Activated CD4-positive, alpha-beta memory T cell treated with anti-CD3 and anti-CD28 coated beads, Interleukin-2, amount 10 ng/mL, durations not matched to agents 7 days and 5 days (primary cell): Measurements from ENCODE around the gene AGAP1. TPM values are rescaled to one million over a fixed set of nuclear protein-coding genes. Genes with fewer than 3 reads are reported as not detected.

ENCODE experiments used
- CTCF ChIA-PET: fragments of 350-600 bp; sonication (Branson Sonifier 250); formaldehyde crosslinking; loops from one replicate; lab custom pipeline; 2021; ENCODE audit warnings: antibody characterized with exemption, inconsistent platforms; lab: Charles Lee
- POLR2A ChIA-PET: fragments of 350-600 bp; sonication (Branson Sonifier 250); formaldehyde crosslinking; loops from one replicate; lab custom pipeline; 2021; ENCODE audit warnings: antibody characterized with exemption; lab: Charles Lee
- DNase-seq: peaks from one replicate; pipeline ENCODE4 v3.0.0-alpha.2; 2020
- H3K27ac Mint-ChIP-seq: one replicate; pipeline ENCODE4 v1.8.0; 2021; ENCODE audit warnings: mild to moderate bottlenecking, mixed read lengths
- H3K27me3 Mint-ChIP-seq: one replicate; pipeline ENCODE4 v1.8.0; 2021; ENCODE audit warnings: mixed read lengths
- H3K36me3 Mint-ChIP-seq: one replicate; pipeline ENCODE4 v1.8.0; 2021; ENCODE audit warnings: low read depth, mixed read lengths
- H3K4me1 Mint-ChIP-seq: one replicate; pipeline ENCODE4 v1.8.0; 2021; ENCODE audit warnings: mixed read lengths
- H3K4me3 Mint-ChIP-seq: one replicate; pipeline ENCODE4 v1.8.0; 2021; ENCODE audit warnings: mild to moderate bottlenecking, mixed read lengths
- H3K9me3 Mint-ChIP-seq: one replicate; pipeline ENCODE4 v1.8.0; 2021; ENCODE audit warnings: mixed read lengths
- total RNA-seq, 2 experiments: library from RNA; stranded (reverse); gene quantifications; one replicate each; pipeline ENCODE4 v1.2.3, GENCODE V29; 2021

AGAP1 gene
- total RNA-seq, 2 experiments from 2014 or later: 1.1 to 1.2 TPM

DNA sequence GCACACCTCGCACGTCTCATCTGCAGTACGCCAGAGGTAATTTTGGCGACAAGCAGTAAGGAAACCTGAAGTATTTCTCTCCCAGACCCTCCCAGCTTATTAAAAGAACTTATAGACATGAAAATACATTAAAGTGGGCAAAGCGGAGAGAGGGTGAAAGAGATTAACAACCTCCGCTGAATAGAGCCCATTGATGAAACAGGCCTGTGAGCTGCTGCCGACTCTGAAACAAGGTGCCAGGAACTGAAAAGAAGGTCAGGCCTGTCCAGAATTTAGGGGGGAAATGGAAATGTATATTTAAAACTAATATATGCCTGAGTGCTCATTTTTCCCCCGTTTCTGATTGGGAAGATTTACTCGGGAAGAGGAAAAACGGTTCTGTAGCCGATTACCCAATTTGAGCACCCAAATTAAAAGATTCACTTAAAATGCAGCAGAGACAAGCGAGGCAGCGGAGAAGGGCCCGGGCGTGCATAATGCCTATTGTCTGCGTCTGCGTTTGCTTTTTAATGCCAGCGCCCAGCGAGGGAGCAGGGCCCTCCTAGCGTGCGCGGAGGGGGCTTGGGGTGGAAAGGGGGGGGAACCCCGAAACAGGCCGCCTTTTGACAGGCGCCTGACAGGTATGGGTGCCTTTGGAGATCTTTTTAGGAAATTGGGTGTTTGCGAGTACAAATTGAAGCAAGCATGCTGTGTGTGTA is 358.1 kb downstream of the AGAP1 start:
- no peaks in the 10 kb centered on the region for H3K4me1 Mint-ChIP-seq
- ChIA-PET CTCF (no interaction called here), POLR2A (no interaction called here)
- no peak overlapping the region for H3K4me3 Mint-ChIP-seq
- no peaks in the 10 kb centered on the region for H3K9me3 Mint-ChIP-seq
- H3K36me3 Mint-ChIP-seq: no peaks in the 10 kb centered on the region
- H3K27ac Mint-ChIP-seq: no peak overlapping the region
- H3K27me3 Mint-ChIP-seq: no peaks in the 10 kb centered on the region
- DNase-seq: no peak

DNA sequence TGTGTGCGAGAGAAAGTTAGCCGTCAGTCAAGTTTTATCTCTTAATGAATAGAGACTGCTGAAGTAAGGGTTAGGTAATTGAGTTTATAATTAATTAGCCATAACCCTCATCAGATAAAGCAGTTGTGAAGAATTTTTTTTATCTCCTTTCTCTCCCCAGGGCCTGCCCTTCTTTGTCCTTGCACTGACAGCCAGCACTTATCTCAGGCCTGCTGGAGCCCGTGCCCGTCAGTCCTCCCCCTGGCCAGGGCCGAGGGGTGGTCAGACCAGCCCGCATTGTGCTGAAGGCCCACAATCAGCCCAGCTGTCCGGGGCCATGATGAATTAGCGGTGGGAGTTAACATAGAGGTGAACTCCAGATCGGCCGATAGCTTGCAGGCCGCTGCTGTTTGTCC is 358.7 kb downstream of the AGAP1 start:
- no peak overlapping the region for H3K27ac Mint-ChIP-seq
- no peaks in the 10 kb centered on the region for H3K4me1 Mint-ChIP-seq
- H3K9me3 Mint-ChIP-seq: no peaks in the 10 kb centered on the region
- no peak overlapping the region for H3K4me3 Mint-ChIP-seq
- no peak for DNase-seq
- no peaks in the 10 kb centered on the region for H3K36me3 Mint-ChIP-seq
- ChIA-PET CTCF (no interaction called here), POLR2A (no interaction called here)
- H3K27me3 Mint-ChIP-seq: no peaks in the 10 kb centered on the region

DNA sequence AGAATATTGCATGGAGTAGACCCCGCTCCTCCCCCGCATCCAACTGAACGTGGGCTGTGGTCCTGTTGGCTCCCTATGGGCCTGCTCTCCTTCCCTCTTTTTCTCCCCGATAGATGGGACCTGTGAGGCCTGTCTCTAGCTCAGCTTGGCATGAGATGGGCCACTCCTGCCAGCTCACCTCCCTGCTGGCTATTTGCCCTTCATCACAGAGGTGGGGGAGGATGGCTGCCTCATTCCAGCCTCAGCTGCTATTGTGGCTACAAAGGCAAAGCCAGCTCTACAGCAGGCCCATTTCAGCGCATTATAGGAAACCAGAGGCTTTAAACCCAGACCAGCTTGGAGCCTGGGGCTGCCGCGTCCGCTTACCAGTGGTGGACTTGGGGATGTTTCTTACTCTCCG is 360.4 kb downstream of the AGAP1 start:
- no peaks in the 10 kb centered on the region for H3K9me3 Mint-ChIP-seq
- H3K4me3 Mint-ChIP-seq: no peak overlapping the region
- ChIA-PET POLR2A (no interaction called here), CTCF (no interaction called here)
- H3K27me3 Mint-ChIP-seq: no peaks in the 10 kb centered on the region
- H3K4me1 Mint-ChIP-seq: no peaks in the 10 kb centered on the region
- DNase-seq: no peak
- no peaks in the 10 kb centered on the region for H3K36me3 Mint-ChIP-seq
- H3K27ac Mint-ChIP-seq: no peak overlapping the region

DNA sequence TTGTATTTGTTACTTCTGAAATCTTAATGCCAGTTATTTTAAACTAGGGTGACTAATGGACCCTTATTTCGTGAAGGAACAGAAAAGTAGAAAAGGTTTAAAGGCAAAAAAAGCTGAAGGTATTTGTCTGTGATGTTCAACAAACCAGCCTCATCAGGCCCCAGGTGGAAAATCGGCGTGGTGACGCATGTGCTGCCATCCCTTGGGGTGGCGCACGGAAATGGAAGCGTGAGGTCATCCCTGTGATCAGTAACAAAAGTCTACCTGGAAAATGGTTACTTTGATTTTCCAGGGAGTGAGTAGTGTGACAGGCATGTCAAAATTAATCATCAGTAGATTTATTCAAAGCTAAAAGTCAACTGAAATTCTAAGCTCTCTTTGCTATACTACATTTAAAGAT is 361.2 kb downstream of the AGAP1 start:
- Mint-ChIP-seq H3K27ac (no peak overlapping the region), H3K27me3 (no peaks in the 10 kb centered on the region), H3K36me3 (no peaks in the 10 kb centered on the region), H3K9me3 (no peaks in the 10 kb centered on the region), H3K4me1 (no peaks in the 10 kb centered on the region), H3K4me3 (no peak overlapping the region)
- ChIA-PET CTCF (no interaction called here), POLR2A (no interaction called here)
- DNase-seq: no peak

DNA sequence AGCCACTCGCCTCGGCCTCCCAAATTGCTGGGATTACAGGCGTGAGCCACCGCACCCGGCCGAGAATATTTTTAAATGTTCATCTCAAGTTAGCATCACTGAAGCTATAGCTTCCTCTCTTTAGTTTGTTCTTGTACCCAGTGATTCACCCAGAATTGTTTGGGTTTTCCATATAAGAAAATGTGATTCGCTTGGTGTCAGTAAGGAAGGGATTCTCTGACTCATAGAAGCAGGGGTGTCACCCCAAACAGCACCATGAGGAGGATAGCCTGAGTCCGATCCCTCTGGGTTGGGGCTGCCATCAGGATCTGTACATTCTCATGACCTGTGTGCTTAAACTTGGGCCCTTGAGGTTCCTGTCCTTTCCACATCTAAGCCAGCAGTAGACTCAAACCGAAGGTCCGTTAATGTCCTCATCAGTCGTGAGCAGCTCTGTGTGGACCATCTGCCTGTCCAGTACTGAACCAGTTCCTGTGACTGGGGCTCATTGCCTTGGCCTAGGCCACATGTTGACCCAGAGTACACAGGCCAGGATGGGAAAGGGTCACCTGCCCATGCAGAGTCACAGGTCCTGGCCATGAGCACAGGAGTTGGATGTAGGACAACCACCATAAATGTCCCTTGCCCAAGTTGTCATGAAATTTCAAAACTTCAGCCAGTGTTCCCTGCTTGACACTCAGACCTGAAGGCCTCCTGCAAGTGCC is 362.5 kb downstream of the AGAP1 start:
- no peaks in the 10 kb centered on the region for H3K4me1 Mint-ChIP-seq
- H3K27ac Mint-ChIP-seq: no peak overlapping the region
- POLR2A ChIA-PET: no interaction called here

DNA sequence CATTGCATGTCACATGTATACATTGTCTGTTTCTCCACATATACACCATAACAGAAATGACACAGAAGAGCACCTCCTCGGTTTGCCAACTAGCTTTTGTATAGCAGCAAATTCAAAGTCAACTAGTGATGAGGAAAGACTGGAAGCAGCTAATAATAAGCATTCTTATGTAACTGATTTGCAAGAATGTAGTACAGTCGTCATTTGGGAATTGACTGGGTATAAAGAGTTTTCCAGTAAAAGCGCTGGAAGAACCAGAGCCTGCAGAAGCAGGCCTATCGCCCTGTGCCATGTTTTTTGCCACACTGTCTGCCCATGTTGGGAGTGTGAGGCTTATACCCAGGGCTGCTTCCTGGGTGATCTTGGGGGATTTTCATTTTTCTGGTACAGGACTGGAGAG is 363.8 kb downstream of the AGAP1 start:
- Mint-ChIP-seq H3K4me1 (no peaks in the 10 kb centered on the region), H3K36me3 (no peaks in the 10 kb centered on the region), H3K4me3 (no peak overlapping the region), H3K27ac (no peak overlapping the region), H3K9me3 (no peaks in the 10 kb centered on the region), H3K27me3 (no peaks in the 10 kb centered on the region)
- no peak for DNase-seq
- CTCF ChIA-PET: no interaction called here
- POLR2A ChIA-PET: no interaction called here

More for the DNA sequence above, 362.5 kb downstream of the AGAP1 start:
- Mint-ChIP-seq H3K36me3 (no peaks in the 10 kb centered on the region), H3K27me3 (no peaks in the 10 kb centered on the region), H3K9me3 (no peaks in the 10 kb centered on the region), H3K4me3 (no peak overlapping the region)
- CTCF ChIA-PET: no interaction called here
- no peak for DNase-seq

DNA sequence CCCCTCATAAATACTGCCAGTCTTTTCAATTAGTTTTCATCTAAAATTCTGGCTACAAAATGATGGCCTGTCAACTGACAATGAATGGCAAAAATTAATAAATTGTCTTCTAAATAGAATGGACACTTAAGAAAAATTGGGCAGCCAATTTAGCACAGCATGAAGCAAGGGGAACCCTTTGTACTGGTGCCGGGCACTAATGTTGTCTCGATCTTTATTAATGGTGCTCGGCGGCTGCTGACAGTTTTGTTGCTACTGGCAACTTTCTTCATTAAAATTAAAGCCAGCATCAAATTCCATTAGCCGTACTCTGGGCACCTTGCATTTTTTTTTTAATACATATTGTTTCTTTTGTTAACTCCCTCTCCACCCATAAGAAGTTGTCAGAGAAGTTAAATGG is 365.0 kb downstream of the AGAP1 start:
- CTCF ChIA-PET: no interaction called here
- Mint-ChIP-seq H3K9me3 (no peaks in the 10 kb centered on the region), H3K36me3 (no peaks in the 10 kb centered on the region), H3K27me3 (peaks cover 2% of the 10 kb centered on the region), H3K4me1 (no peaks in the 10 kb centered on the region), H3K4me3 (no peak overlapping the region), H3K27ac (no peak overlapping the region)
- POLR2A ChIA-PET: no interaction called here
- DNase-seq: no peak

DNA sequence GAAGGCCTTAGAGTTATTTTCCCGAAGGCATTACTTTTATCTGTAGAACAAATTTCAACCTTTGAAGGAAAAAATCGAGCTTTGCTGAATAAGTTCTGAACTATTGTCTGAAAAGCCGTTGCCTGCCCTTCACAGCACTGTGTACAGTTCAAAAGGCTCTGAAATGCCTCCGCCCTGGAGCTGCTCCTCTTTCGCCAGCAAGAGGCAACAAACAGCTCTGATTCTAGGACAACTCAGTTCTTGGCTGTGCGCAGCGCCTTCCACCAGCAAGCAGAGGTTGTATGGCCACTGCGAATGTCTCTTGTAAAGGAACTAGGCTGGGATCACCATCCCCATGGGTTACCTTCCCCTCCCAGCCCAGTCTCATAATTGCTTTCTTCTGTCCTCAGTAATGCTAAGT is 365.8 kb downstream of the AGAP1 start:
- ChIA-PET POLR2A (no interaction called here), CTCF (no interaction called here)
- Mint-ChIP-seq H3K9me3 (no peaks in the 10 kb centered on the region), H3K36me3 (no peaks in the 10 kb centered on the region), H3K27me3 (peaks cover 4% of the 10 kb centered on the region), H3K4me1 (no peaks in the 10 kb centered on the region), H3K4me3 (no peak overlapping the region), H3K27ac (no peak overlapping the region)
- no peak for DNase-seq

DNA sequence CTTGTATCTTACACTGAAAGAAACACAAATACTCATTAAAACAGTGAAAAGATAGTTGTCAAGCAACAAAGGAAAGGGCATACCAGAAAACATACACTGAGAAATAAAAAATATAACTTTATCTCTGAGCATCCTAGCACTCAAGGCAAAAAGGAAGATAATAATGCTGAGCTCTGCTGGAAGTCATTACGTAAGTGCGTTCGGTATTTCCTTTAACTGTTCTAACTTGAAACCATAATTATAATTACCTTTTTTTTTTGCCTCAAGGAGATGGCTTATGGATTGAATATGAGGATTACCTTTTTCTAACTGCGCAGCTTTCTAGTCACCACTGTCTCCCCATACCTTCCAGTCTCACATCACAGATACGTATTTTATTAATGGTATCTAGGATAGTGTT is 366.3 kb downstream of the AGAP1 start:
- Mint-ChIP-seq H3K4me3 (no peak overlapping the region), H3K4me1 (no peaks in the 10 kb centered on the region), H3K9me3 (no peaks in the 10 kb centered on the region), H3K36me3 (no peaks in the 10 kb centered on the region), H3K27me3 (peaks cover 7% of the 10 kb centered on the region), H3K27ac (no peak overlapping the region)
- no peak for DNase-seq
- ChIA-PET POLR2A (no interaction called here), CTCF (no interaction called here)

DNA sequence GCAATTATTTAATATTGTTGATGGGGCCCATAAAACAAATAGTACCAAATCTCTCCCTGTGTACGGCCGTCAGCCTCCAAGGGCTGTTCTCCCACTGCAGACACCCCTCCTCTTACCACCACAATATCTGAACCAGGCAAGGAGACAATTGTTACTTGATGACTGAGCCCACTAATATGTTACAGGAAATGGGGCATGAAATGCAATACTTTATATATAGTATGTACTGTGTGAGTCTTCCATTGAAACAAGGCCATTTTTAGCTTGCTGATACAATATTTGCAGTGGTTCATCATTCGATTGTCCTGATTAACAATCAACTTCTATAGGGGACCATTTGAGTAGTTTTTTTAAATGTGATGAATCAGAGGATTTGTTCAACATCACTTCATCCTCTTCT is 367.0 kb downstream of the AGAP1 start:
- no peak overlapping the region for H3K27ac Mint-ChIP-seq

DNA sequence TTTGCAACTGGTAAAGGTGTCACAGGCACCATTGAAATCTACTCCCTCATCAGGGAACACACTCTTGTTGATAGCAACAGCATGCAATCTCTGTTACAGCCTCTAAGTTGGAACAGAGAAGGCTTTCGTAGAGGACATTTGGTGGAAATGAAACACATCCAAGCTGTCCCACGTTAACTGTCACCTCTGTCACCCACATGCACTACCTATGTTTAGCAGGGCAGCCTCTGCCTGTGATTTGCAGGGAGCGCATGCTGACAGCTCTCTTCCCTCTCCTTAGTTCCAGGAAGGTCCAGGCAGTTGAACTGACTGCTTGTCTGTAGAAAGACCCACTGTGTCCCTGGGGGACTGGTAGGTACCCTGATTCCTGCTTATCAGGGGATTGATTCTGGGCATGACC is 367.5 kb downstream of the AGAP1 start:
- no peak for DNase-seq
- Mint-ChIP-seq H3K27me3 (peaks cover 11% of the 10 kb centered on the region), H3K4me3 (no peak overlapping the region), H3K36me3 (no peaks in the 10 kb centered on the region), H3K4me1 (no peaks in the 10 kb centered on the region), H3K9me3 (no peaks in the 10 kb centered on the region), H3K27ac (no peak overlapping the region)
- ChIA-PET POLR2A (no interaction called here), CTCF (no interaction called here)

More for the DNA sequence above, 367.0 kb downstream of the AGAP1 start:
- DNase-seq: no peak
- Mint-ChIP-seq H3K4me3 (no peak overlapping the region), H3K4me1 (no peaks in the 10 kb centered on the region), H3K36me3 (no peaks in the 10 kb centered on the region), H3K9me3 (no peaks in the 10 kb centered on the region), H3K27me3 (peaks cover 8% of the 10 kb centered on the region)
- ChIA-PET POLR2A (no interaction called here), CTCF (no interaction called here)

DNA sequence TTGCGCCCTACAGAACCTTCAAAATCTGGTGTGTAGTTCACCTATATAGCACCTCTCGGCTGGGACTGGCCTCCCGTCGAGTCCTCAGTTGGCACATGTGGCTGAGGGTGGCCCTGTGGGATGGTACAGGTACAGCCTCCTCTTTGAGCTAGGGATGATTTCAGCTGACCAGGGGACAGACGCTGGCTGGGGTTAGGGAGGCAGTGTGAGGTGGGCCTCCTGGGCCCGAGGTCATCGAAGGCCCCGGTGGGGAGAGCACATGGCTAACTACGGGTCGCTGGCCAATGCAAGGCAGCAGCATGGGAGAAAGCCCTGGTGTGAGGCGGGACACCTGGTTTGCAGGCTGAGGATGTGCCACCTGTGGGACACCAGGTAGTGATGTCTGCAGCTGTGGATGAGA is 369.6 kb downstream of the AGAP1 start:
- Mint-ChIP-seq H3K36me3 (no peaks in the 10 kb centered on the region), H3K9me3 (no peaks in the 10 kb centered on the region), H3K4me3 (no peak overlapping the region), H3K27ac (no peak overlapping the region), H3K27me3 (peaks cover 11% of the 10 kb centered on the region), H3K4me1 (no peaks in the 10 kb centered on the region)
- CTCF ChIA-PET: no interaction called here
- DNase-seq: no peak
- POLR2A ChIA-PET: no interaction called here

DNA sequence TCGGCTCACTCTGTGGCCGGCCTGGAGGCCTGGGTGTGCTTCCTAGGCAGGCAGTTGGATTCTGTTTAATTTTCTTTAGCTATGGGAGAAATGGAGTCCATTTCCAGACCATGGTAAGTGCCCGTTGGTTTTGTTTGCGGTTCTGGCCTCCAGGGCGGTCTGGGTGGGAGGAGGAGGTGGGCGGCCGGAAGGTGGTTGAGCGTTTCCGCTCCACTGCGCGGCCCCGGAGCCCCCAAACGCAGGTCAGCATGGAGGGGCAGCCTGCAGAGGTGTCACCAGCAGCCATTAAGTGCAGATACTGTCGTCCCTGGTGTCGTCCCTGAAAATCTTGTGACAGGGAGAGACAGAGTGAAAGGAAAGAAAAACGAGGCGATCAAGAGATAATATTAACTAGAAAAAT is 370.5 kb downstream of the AGAP1 start:
- H3K4me3 Mint-ChIP-seq: no peak overlapping the region

More for the DNA sequence above, 370.5 kb downstream of the AGAP1 start:
- no peak for DNase-seq
- POLR2A ChIA-PET: no interaction called here
- no peak overlapping the region for H3K27ac Mint-ChIP-seq
- H3K36me3 Mint-ChIP-seq: no peaks in the 10 kb centered on the region
- H3K4me1 Mint-ChIP-seq: no peaks in the 10 kb centered on the region
- CTCF ChIA-PET: no interaction called here
- H3K27me3 Mint-ChIP-seq: peaks cover 11% of the 10 kb centered on the region
- no peaks in the 10 kb centered on the region for H3K9me3 Mint-ChIP-seq
